ENCODE data around the gene DDB1.

The DDB1 gene

DNA sequence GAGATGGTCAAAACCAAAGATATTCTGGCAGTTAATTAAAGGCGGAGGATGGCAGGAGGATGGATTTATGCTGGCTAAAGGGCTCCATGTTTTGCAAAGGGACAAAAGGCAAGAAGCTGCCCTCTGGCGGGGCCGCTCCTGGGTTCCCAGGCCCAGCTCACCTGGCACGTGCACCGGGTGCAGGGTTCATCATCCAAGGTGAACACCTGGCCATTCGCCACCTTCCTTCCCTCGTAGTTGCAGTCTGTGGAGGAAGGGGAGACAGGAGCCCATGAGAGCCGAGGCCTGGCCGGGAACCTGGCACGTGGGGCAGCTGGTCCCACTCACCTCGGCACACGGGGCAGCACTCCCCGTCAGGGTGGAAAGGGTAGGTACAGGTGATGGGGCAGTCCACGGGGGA is 68.1 kb downstream of the DDB1 start:
- Histone ChIP-seq H4K91ac (ENCODE audit: low read length) (no peak overlapping the region), H2AK5ac (ENCODE audit: low read length, severe bottlenecking) (no peak overlapping the region), H3K4ac (ENCODE audit: low read depth in 1 of 2, low read length in 2 of 2) (no peak overlapping the region), H2AFZ (ENCODE audit: low read depth, low read length) (no peak overlapping the region), H3K4me2 (ENCODE audit: low read length, poor library complexity, severe bottlenecking) (no peak overlapping the region), H2BK12ac (ENCODE audit: low read length in 2 of 2) (no peak overlapping the region), H4K8ac (ENCODE audit: low read length) (no peak overlapping the region), H3K36me3 (ENCODE audit: control insufficient read depth in 1 of 2, insufficient read depth in 2 of 2, low read depth in 1 of 2, low read length in 2 of 2) (peaks cover 33 to 69% of the 10 kb centered on the region in 2 experiments), H3K4me1 (ENCODE audit: control insufficient read depth, insufficient read depth, low read depth, low read length) (no peaks in the 10 kb centered on the region), H2BK120ac (ENCODE audit: low read depth, low read length) (no peak overlapping the region), H3K4me3 (ENCODE audit: insufficient read depth in 1 of 2, low read depth in 1 of 2, low read length in 2 of 2) (no peak overlapping the region), H2BK15ac (ENCODE audit: low read depth, poor library complexity, severe bottlenecking) (no peak overlapping the region), H3K27ac (ENCODE audit: low read length, poor library complexity, severe bottlenecking) (no peak overlapping the region), H3K23ac (ENCODE audit: low read length in 2 of 2) (no peak overlapping the region), H3K9me3 (ENCODE audit: control insufficient read depth, low read length) (no peaks in the 10 kb centered on the region), H3K9ac (ENCODE audit: low read length) (no peak overlapping the region), H3K27me3 (ENCODE audit: control insufficient read depth in 1 of 2, insufficient read depth in 1 of 2, low read length in 2 of 2) (no peaks in the 10 kb centered on the region), H2BK5ac (ENCODE audit: low read depth, low read length, poor library complexity, severe bottlenecking) (no peak overlapping the region), H3K14ac (ENCODE audit: low read length in 2 of 2) (no peak overlapping the region), H3K18ac (ENCODE audit: low read depth in 1 of 2, low read length in 2 of 2) (no peak overlapping the region), H3K79me1 (replicated peaks; ENCODE audit: low read length, poor library complexity, severe bottlenecking) (no peaks in the 10 kb centered on the region)
- 95% methylated on average over 14 of the region's 14 CpGs for WGBS
- DNase-seq: no peak

DNA sequence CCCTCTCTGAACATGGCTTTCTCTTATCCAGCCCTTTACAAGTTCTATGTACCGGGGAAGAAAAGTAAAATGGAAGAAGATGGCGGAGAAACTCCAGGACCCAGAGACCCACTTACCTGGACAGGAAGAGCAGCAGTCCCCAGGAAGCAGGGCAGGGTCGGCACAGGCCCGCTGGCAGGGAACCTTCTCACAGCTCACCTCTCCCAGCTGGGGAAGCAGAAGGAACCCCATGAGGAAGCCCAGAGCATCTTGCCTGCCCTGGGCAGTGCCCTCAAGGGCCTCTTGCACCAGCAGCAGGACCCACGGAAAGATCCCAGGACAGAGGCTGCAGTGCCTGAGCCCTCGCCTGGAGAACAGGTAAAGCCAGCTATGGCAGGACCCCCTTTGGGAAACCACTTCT is 68.5 kb downstream of the DDB1 start:
- H3K36me3 ChIP-seq (ENCODE audit: control insufficient read depth in 1 of 2, insufficient read depth in 2 of 2, low read depth in 1 of 2, low read length in 2 of 2): peaks cover 34 to 73% of the 10 kb centered on the region in 2 experiments
- no peak overlapping the region for H4K91ac ChIP-seq (ENCODE audit: low read length)
- no peak overlapping the region for H3K14ac ChIP-seq (ENCODE audit: low read length in 2 of 2)
- H4K8ac ChIP-seq (ENCODE audit: low read length): no peak overlapping the region
- 94% methylated on average over 6 of the region's 6 CpGs for WGBS
- H3K4ac ChIP-seq (ENCODE audit: low read depth in 1 of 2, low read length in 2 of 2): no peak overlapping the region
- no peak overlapping the region for H3K9ac ChIP-seq (ENCODE audit: low read length)
- H3K9me3 ChIP-seq (ENCODE audit: control insufficient read depth, low read length): no peaks in the 10 kb centered on the region
- H3K4me3 ChIP-seq (ENCODE audit: insufficient read depth in 1 of 2, low read depth in 1 of 2, low read length in 2 of 2): no peak overlapping the region
- H2BK120ac ChIP-seq (ENCODE audit: low read depth, low read length): no peak overlapping the region
- H3K4me2 ChIP-seq (ENCODE audit: low read length, poor library complexity, severe bottlenecking): no peak overlapping the region
- DNase-seq: no peak
- no peak overlapping the region for H2BK5ac ChIP-seq (ENCODE audit: low read depth, low read length, poor library complexity, severe bottlenecking)
- no peaks in the 10 kb centered on the region for H3K27me3 ChIP-seq (ENCODE audit: control insufficient read depth in 1 of 2, insufficient read depth in 1 of 2, low read length in 2 of 2)
- no peak overlapping the region for H2BK12ac ChIP-seq (ENCODE audit: low read length in 2 of 2)
- no peak overlapping the region for H3K27ac ChIP-seq (ENCODE audit: low read length, poor library complexity, severe bottlenecking)
- H3K23ac ChIP-seq (ENCODE audit: low read length in 2 of 2): no peak overlapping the region
- H3K18ac ChIP-seq (ENCODE audit: low read depth in 1 of 2, low read length in 2 of 2): no peak overlapping the region
- H3K4me1 ChIP-seq (ENCODE audit: control insufficient read depth, insufficient read depth, low read depth, low read length): no peaks in the 10 kb centered on the region
- no peak overlapping the region for H2BK15ac ChIP-seq (ENCODE audit: low read depth, poor library complexity, severe bottlenecking)
- no peak overlapping the region for H2AK5ac ChIP-seq (ENCODE audit: low read length, severe bottlenecking)
- H3K79me1 ChIP-seq (replicated peaks; ENCODE audit: low read length, poor library complexity, severe bottlenecking): no peaks in the 10 kb centered on the region
- no peak overlapping the region for H2AFZ ChIP-seq (ENCODE audit: low read depth, low read length)

DNA sequence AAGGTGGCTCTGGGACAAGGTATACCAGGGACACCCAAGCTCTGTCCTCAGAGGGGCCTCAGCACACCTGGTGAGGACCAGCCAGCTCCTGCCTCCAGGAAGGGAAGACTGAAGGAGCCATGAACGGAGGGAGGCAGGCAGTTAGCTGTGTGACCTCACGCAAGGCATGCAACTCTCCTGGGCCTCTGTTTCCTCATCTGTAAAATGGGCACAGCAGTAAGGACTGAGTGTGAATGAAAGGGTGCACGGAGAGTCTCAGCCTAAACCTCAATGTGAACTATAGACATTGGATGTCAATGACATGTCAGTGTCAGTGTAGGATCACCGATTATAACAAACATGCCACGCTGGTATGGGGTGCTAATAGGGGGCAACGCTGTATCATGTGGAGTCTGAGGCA is 73.5 kb downstream of the DDB1 start:
- 96% methylated on average over 6 of the region's 6 CpGs for WGBS
- Histone ChIP-seq H3K4me3 (ENCODE audit: insufficient read depth in 1 of 2, low read depth in 1 of 2, low read length in 2 of 2) (no peak overlapping the region), H3K4me1 (ENCODE audit: control insufficient read depth, insufficient read depth, low read depth, low read length) (peaks cover 5% of the 10 kb centered on the region)

DNA sequence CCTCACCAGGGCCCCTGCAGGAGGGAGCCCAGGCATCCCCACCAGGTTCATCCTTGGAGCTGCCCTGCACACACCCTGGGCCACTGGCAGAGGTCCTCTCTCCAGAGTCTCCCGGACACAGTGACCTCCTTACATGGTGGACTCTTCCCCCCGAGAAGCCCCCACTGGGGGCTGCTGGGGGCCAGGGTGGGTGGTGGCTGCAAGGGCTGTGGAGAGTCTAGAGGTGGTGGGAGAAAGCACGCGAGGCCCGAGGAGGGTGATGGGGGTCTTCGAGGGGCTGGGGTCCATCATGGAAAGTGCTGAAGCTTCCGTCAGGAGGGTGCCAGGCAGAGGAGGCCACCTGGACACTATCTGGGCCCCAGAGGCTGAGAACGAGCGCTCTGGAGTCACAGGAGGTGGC is 74.4 kb downstream of the DDB1 start:
- Histone ChIP-seq H2AFZ (ENCODE audit: low read depth, low read length) (no peak overlapping the region), H4K8ac (ENCODE audit: low read length) (no peak overlapping the region), H2BK12ac (ENCODE audit: low read length in 2 of 2) (no peak overlapping the region), H3K4me2 (ENCODE audit: low read length, poor library complexity, severe bottlenecking) (no peak overlapping the region), H3K9me3 (ENCODE audit: control insufficient read depth, low read length) (no peaks in the 10 kb centered on the region), H3K18ac (ENCODE audit: low read depth in 1 of 2, low read length in 2 of 2) (no peak overlapping the region), H3K27me3 (ENCODE audit: control insufficient read depth in 1 of 2, insufficient read depth in 1 of 2, low read length in 2 of 2) (no peaks in the 10 kb centered on the region), H3K9ac (ENCODE audit: low read length) (no peak overlapping the region), H3K4me1 (ENCODE audit: control insufficient read depth, insufficient read depth, low read depth, low read length) (peaks cover 5% of the 10 kb centered on the region), H3K36me3 (ENCODE audit: control insufficient read depth in 1 of 2, insufficient read depth in 2 of 2, low read depth in 1 of 2, low read length in 2 of 2) (peaks cover 22 to 69% of the 10 kb centered on the region in 2 experiments), H4K91ac (ENCODE audit: low read length) (no peak overlapping the region), H2AK5ac (ENCODE audit: low read length, severe bottlenecking) (no peak overlapping the region), H3K14ac (ENCODE audit: low read length in 2 of 2) (no peak overlapping the region), H2BK120ac (ENCODE audit: low read depth, low read length) (no peak overlapping the region), H3K4ac (ENCODE audit: low read depth in 1 of 2, low read length in 2 of 2) (no peak overlapping the region), H2BK5ac (ENCODE audit: low read depth, low read length, poor library complexity, severe bottlenecking) (no peak overlapping the region), H3K4me3 (ENCODE audit: insufficient read depth in 1 of 2, low read depth in 1 of 2, low read length in 2 of 2) (no peak overlapping the region), H2BK15ac (ENCODE audit: low read depth, poor library complexity, severe bottlenecking) (no peak overlapping the region), H3K27ac (ENCODE audit: low read length, poor library complexity, severe bottlenecking) (no peak overlapping the region), H3K79me1 (replicated peaks; ENCODE audit: low read length, poor library complexity, severe bottlenecking) (no peaks in the 10 kb centered on the region), H3K23ac (ENCODE audit: low read length in 2 of 2) (no peak overlapping the region)
- DNase-seq: no peak
- WGBS: 86% methylated on average over 9 of the region's 9 CpGs

More for the DNA sequence above, 73.5 kb downstream of the DDB1 start:
- no peaks in the 10 kb centered on the region for H3K27me3 ChIP-seq (ENCODE audit: control insufficient read depth in 1 of 2, insufficient read depth in 1 of 2, low read length in 2 of 2)
- no peak overlapping the region for H4K8ac ChIP-seq (ENCODE audit: low read length)
- H2BK12ac ChIP-seq (ENCODE audit: low read length in 2 of 2): no peak overlapping the region
- H3K36me3 ChIP-seq (ENCODE audit: control insufficient read depth in 1 of 2, insufficient read depth in 2 of 2, low read depth in 1 of 2, low read length in 2 of 2): peaks cover 30 to 75% of the 10 kb centered on the region in 2 experiments
- no peak overlapping the region for H2AK5ac ChIP-seq (ENCODE audit: low read length, severe bottlenecking)
- no peak overlapping the region for H3K23ac ChIP-seq (ENCODE audit: low read length in 2 of 2)
- H2BK15ac ChIP-seq (ENCODE audit: low read depth, poor library complexity, severe bottlenecking): no peak overlapping the region
- H2AFZ ChIP-seq (ENCODE audit: low read depth, low read length): no peak overlapping the region
- H2BK120ac ChIP-seq (ENCODE audit: low read depth, low read length): no peak overlapping the region
- H3K18ac ChIP-seq (ENCODE audit: low read depth in 1 of 2, low read length in 2 of 2): no peak overlapping the region
- H3K4ac ChIP-seq (ENCODE audit: low read depth in 1 of 2, low read length in 2 of 2): no peak overlapping the region
- H3K79me1 ChIP-seq (replicated peaks; ENCODE audit: low read length, poor library complexity, severe bottlenecking): no peaks in the 10 kb centered on the region
- H2BK5ac ChIP-seq (ENCODE audit: low read depth, low read length, poor library complexity, severe bottlenecking): no peak overlapping the region
- H3K14ac ChIP-seq (ENCODE audit: low read length in 2 of 2): no peak overlapping the region
- H3K27ac ChIP-seq (ENCODE audit: low read length, poor library complexity, severe bottlenecking): no peak overlapping the region
- H3K4me2 ChIP-seq (ENCODE audit: low read length, poor library complexity, severe bottlenecking): no peak overlapping the region
- DNase-seq: no peak
- H3K9me3 ChIP-seq (ENCODE audit: control insufficient read depth, low read length): no peaks in the 10 kb centered on the region
- H3K9ac ChIP-seq (ENCODE audit: low read length): no peak overlapping the region
- H4K91ac ChIP-seq (ENCODE audit: low read length): no peak overlapping the region
